Astrocyte (in vitro differentiated cells and primary cell): ENCODE results near the gene RIPK1.

Experiments used
- CTCF ChIP-seq: IDR thresholded peaks from 2 replicates; pipeline ENCODE4 v1.5.1; 2011; ENCODE audit warnings: low read depth, mild to moderate bottlenecking, inconsistent platforms, low read length, moderate library complexity; ENCODE audit not compliant: insufficient read depth
- EZH2 ChIP-seq: IDR thresholded peaks from 2 replicates; pipeline ENCODE4 v1.6.1; 2012; ENCODE audit warnings: mild to moderate bottlenecking, low read length, inconsistent platforms; ENCODE audit not compliant: insufficient read depth

GRCh38 chr6:3041147-3041546 is 27.1 kb upstream of the RIPK1 start:
- TF ChIP-seq CTCF (no peak), EZH2 (no peak)
